ENCODE measurements around the gene OR2AE1. TPM values are rescaled to one million over a fixed set of nuclear protein-coding genes. Genes with fewer than 3 reads are reported as not detected.
"Not testable (repeated sequence)": the region's sequence is repeated elsewhere in the genome, so short reads cannot be mapped to it uniquely, and the experiment has no call there.

Gene OR2AE1
- total and polyA plus RNA-seq, 2 of the 4 experiments (the other 2 are of a cell fraction) = 0.17 to 0.18 TPM

- H3K4ac ChIP-seq (ENCODE audit: low read depth, low read length); H3K27ac ChIP-seq (ENCODE audit: insufficient read depth, low read length); H3K18ac ChIP-seq (ENCODE audit: low read depth, low read length); dilution Hi-C loops (cut with HindIII; ENCODE audit: low sequenced_read_pairs, unreplicated experiment); H3K4me2 ChIP-seq (ENCODE audit: low read depth, low read length); H3K27me3 ChIP-seq (ENCODE audit: control insufficient read depth, insufficient read depth, low read length); H3K23ac ChIP-seq (ENCODE audit: low read depth, low read length); intact Hi-C loops (cut with micrococcal nuclease); H4K91ac ChIP-seq (ENCODE audit: insufficient read depth, low read depth, low read length); ATAC-seq (ENCODE audit: low read depth); H3K9me1 ChIP-seq (ENCODE audit: insufficient read depth, low read length); H3K4me3 ChIP-seq (ENCODE audit: insufficient read depth, low read depth, low read length); H4K20me1 ChIP-seq (ENCODE audit: insufficient read depth, low read length); H2AFZ ChIP-seq (replicated peaks; ENCODE audit: low read length, poor library complexity); CTCF ChIA-PET; H3K36me3 ChIP-seq (ENCODE audit: control insufficient read depth, insufficient read depth, low read length); H3K9ac ChIP-seq (ENCODE audit: low read depth, low read length); H2AK5ac ChIP-seq (ENCODE audit: low read depth, low read length); H3K4me1 ChIP-seq (ENCODE audit: control insufficient read depth, insufficient read depth, low read length); H4K8ac ChIP-seq (ENCODE audit: low read depth in 2 of 2, low read length in 2 of 2); H2BK20ac ChIP-seq (ENCODE audit: low read depth, low read length); H4K5ac ChIP-seq (ENCODE audit: low read depth, low read length); H3K56ac ChIP-seq (ENCODE audit: extremely low read depth, insufficient read depth, low read length); H2AK9ac ChIP-seq (replicated peaks; ENCODE audit: low read depth, low read length, poor library complexity); POLR2A ChIA-PET (ENCODE audit: unreplicated experiment); H2BK15ac ChIP-seq (ENCODE audit: low read depth, low read length); H2BK5ac ChIP-seq (ENCODE audit: low read depth, low read length, poor library complexity, severe bottlenecking); H3K14ac ChIP-seq (replicated peaks; ENCODE audit: low read depth, low read length); in situ Hi-C loops (cut with MboI; ENCODE audit: low sequenced_read_pairs); H3K9me3 ChIP-seq (ENCODE audit: control insufficient read depth, insufficient read depth, low read length); BruUV-seq (replicated peaks); H3K79me1 ChIP-seq (ENCODE audit: low read depth in 1 of 2, low read length in 2 of 2); DNase-seq; H2BK120ac ChIP-seq (ENCODE audit: low read depth, low read length): not testable (repeated sequence)
- WGBS, 2 experiments (ENCODE audit: extremely low coverage in 2 of 2, insufficient read length in 1 of 2) = no CpG with 5 or more reads among the region's 29 CpGs
Measured at GRCh38 chr7:99888366-99888765, 11.5 kb upstream of the OR2AE1 start.
